GM23338 (cell line): ENCODE measurements around the gene PIF1. TPM values are rescaled to one million over a fixed set of nuclear protein-coding genes. Genes with fewer than 3 reads are reported as not detected.

Experiments used
- ATAC-seq: fragments of 200-7000 bp; cut with Tn5 transposase; 3 replicates; pipeline ENCODE4 v1.9.1; 2020
- DNase-seq: peaks from one replicate; pipeline ENCODE4 v3.0.0-alpha.2; 2015; ENCODE audit warnings: low spot score
- H2AFZ ChIP-seq: fragments of 200-600 bp; sonication (generic); 2 replicates; pipeline ENCODE4 v1.8.0; 2016; ENCODE audit warnings: antibody characterized with exemption, mild to moderate bottlenecking, moderate library complexity
- H3F3A ChIP-seq: fragments of 200-600 bp; sonication (generic); replicated peaks from 2 replicates; pipeline ENCODE4 v1.8.0; 2017; ENCODE audit warnings: antibody characterized with exemption, mixed run types, low read depth
- H3K27ac ChIP-seq: fragments of 200-600 bp; sonication (generic); 2 replicates; pipeline ENCODE4 v1.6.1; 2016; ENCODE audit warnings: low read depth
- H3K27me3 ChIP-seq: fragments of 200-600 bp; sonication (generic); 2 replicates; pipeline ENCODE4 v1.8.0; 2016; ENCODE audit warnings: mild to moderate bottlenecking, mixed run types, moderate library complexity; ENCODE audit not compliant: insufficient read depth
- H3K36me3 ChIP-seq: fragments of 200-600 bp; sonication (generic); 2 replicates; pipeline ENCODE4 v1.8.0; 2016; ENCODE audit warnings: mild to moderate bottlenecking; ENCODE audit not compliant: insufficient read depth
- H3K4me1 ChIP-seq: fragments of 200-600 bp; sonication (generic); 2 replicates; pipeline ENCODE4 v1.8.0; 2016; ENCODE audit warnings: mild to moderate bottlenecking, moderate library complexity; ENCODE audit not compliant: insufficient read depth
- H3K4me2 ChIP-seq: fragments of 200-600 bp; sonication (generic); 2 replicates; pipeline ENCODE4 v1.7.1; 2017; ENCODE audit warnings: mixed run types
- H3K4me3 ChIP-seq: fragments of 200-600 bp; sonication (generic); 2 replicates; pipeline ENCODE4 v1.6.1; 2016; ENCODE audit warnings: mixed run types
- H3K79me2 ChIP-seq: fragments of 200-600 bp; sonication (generic); replicated peaks from 2 replicates; pipeline ENCODE4 v1.8.0; 2017; ENCODE audit warnings: mild to moderate bottlenecking; ENCODE audit not compliant: insufficient read depth
- H3K9me2 ChIP-seq: fragments of 200-600 bp; sonication (generic); 2 replicates; pipeline ENCODE4 v1.8.0; 2017; ENCODE audit not compliant: insufficient read depth
- H4K20me1 ChIP-seq: fragments of 200-600 bp; sonication (generic); replicated peaks from 2 replicates; pipeline ENCODE4 v1.8.0; 2017; ENCODE audit warnings: mild to moderate bottlenecking; ENCODE audit not compliant: insufficient read depth
- H3K27ac Mint-ChIP-seq: 2 replicates; pipeline ENCODE4 v1.8.0; 2020; ENCODE audit warnings: inconsistent platforms, mild to moderate bottlenecking, moderate library complexity, mixed read lengths
- H3K27me3 Mint-ChIP-seq: 3 replicates; pipeline ENCODE4 v1.8.0; 2022; ENCODE audit warnings: low read depth, mild to moderate bottlenecking, moderate library complexity, mixed read lengths, inconsistent platforms; ENCODE audit not compliant: insufficient read depth, poor library complexity
- H3K36me3 Mint-ChIP-seq: 3 replicates; pipeline ENCODE4 v1.8.0; 2021; ENCODE audit warnings: low read depth, mild to moderate bottlenecking, inconsistent platforms, moderate library complexity, mixed read lengths
- H3K4me1 Mint-ChIP-seq: 3 replicates; pipeline ENCODE4 v1.8.0; 2020; ENCODE audit warnings: mild to moderate bottlenecking, inconsistent platforms, mixed read lengths
- H3K4me3 Mint-ChIP-seq: 3 replicates; pipeline ENCODE4 v1.8.0; 2021; ENCODE audit warnings: moderate library complexity, mild to moderate bottlenecking, inconsistent platforms, mixed read lengths
- H3K9me3 Mint-ChIP-seq: 3 replicates; pipeline ENCODE4 v1.8.0; 2020; ENCODE audit warnings: moderate library complexity, mild to moderate bottlenecking, inconsistent platforms, mixed read lengths
- CTCF ChIP-seq, 2 experiments: fragments of 200-600 bp in 1 of 2; sonication (generic) in 1 of 2; conservative IDR thresholded peaks; 2 replicates each; pipeline versions ENCODE4 v1.5.1 to v1.6.1; 2016 to 2017; ENCODE audit warnings: antibody characterized with exemption in 2 of 2, low read depth in 2 of 2, mild to moderate bottlenecking in 2 of 2, moderate library complexity in 1 of 2
- EZH2 ChIP-seq: fragments of 200-600 bp; sonication (generic); IDR thresholded peaks from one replicate; pipeline ENCODE4 v1.8.0; 2017; ENCODE audit warnings: antibody characterized with exemption, mild to moderate bottlenecking, low read depth; ENCODE audit not compliant: unreplicated experiment
- JUNB ChIP-seq: IDR thresholded peaks from one replicate; pipeline ENCODE4 v1.6.1; 2016; ENCODE audit warnings: antibody characterized with exemption; ENCODE audit not compliant: unreplicated experiment
- NANOG ChIP-seq: IDR thresholded peaks from 2 replicates; pipeline ENCODE4 v1.6.1; 2016; ENCODE audit warnings: antibody characterized with exemption, borderline replicate concordance
- POLR2AphosphoS5 ChIP-seq: IDR thresholded peaks from 2 replicates; pipeline ENCODE4 v1.6.1; 2016; ENCODE audit warnings: antibody characterized with exemption, low read depth
- STAT1 ChIP-seq: IDR thresholded peaks from one replicate; pipeline ENCODE4 v1.6.1; 2016; ENCODE audit warnings: antibody characterized with exemption; ENCODE audit not compliant: unreplicated experiment
- ZNF462 ChIP-seq: fragments of 250-450 bp; sonication (Bioruptor Pico); IDR thresholded peaks from 2 replicates; pipeline ENCODE4 v1.5.0; 2020; ENCODE audit warnings: mild to moderate bottlenecking, moderate library complexity
- polyA plus RNA-seq: library from polyadenylated mRNA; unstranded; fragments of >200 nt; fragmentation: Nextera tagmentation; extraction: Ambion mirVana; gene quantifications from 2 replicates; pipeline ENCODE4 v1.2.1, GENCODE V29; 2016
- total RNA-seq: library from RNA; depleted of rRNA; stranded (reverse); fragments of >200 nt; shearing (Covaris generic); gene quantifications from 2 replicates; pipeline ENCODE4 v1.2.3, GENCODE V29; 2014

PIF1 gene
- total and polyA plus RNA-seq, 2 experiments from 2014 or later = 116 to 200 TPM

- peaks cover 41% of the 10 kb centered on the region for H3K27me3 Mint-ChIP-seq
- H3K4me3 Mint-ChIP-seq = peak overlapping the region; percentile 65
- TF ChIP-seq CTCF (conservative IDR thresholded peaks at IDR 0.05; ENCODE audit: low read depth in 2 of 2) = peak; percentile 98 to 100
- no peak for TF ChIP-seq JUNB
- H3K27me3 ChIP-seq = no peaks in the 10 kb centered on the region
- H2AFZ ChIP-seq = no peak overlapping the region
- peaks cover 22% of the 10 kb centered on the region for H3F3A ChIP-seq
- H3K36me3 ChIP-seq = no peaks in the 10 kb centered on the region
- peaks cover 52% of the 10 kb centered on the region for H3K4me1 ChIP-seq
- H3K4me1 Mint-ChIP-seq = peaks cover 76% of the 10 kb centered on the region
- H3K36me3 Mint-ChIP-seq = peaks cover 9% of the 10 kb centered on the region; the same call in 2 of the 3 replicates
- ATAC-seq (peak; percentile 22), DNase-seq (peak; percentile 97)
- H3K4me3 ChIP-seq = peak overlapping the region; percentile 54
- H3K9me2 ChIP-seq = no peaks in the 10 kb centered on the region
- no peaks in the 10 kb centered on the region for H3K9me3 Mint-ChIP-seq
- peak overlapping the region; percentile 97 for H3K27ac Mint-ChIP-seq
- peak overlapping the region; percentile 72 for H3K4me2 ChIP-seq
- H3K79me2 ChIP-seq = 0 out of 2 replicates have a peak, but pooled peaks cover 5% of the 10 kb centered on the region
- H4K20me1 ChIP-seq = no peaks in the 10 kb centered on the region
- H3K27ac ChIP-seq = peak overlapping the region; percentile 100
Observed at GRCh38 chr15:64809649-64810496, 15.6 kb downstream of the PIF1 start.

- peaks cover 38% of the 10 kb centered on the region for H3K27me3 Mint-ChIP-seq
- Histone ChIP-seq H3K4me2 (peak overlapping the region; percentile 72), H3K4me3 (peak overlapping the region; percentile 54), H3K9me2 (no peaks in the 10 kb centered on the region), H3K27me3 (no peaks in the 10 kb centered on the region), H3K79me2 (0 out of 2 replicates have a peak, but pooled peaks cover 2% of the 10 kb centered on the region), H4K20me1 (no peaks in the 10 kb centered on the region), H3F3A (peaks cover 20% of the 10 kb centered on the region), H3K36me3 (no peaks in the 10 kb centered on the region), H2AFZ (no peak overlapping the region), H3K27ac (peak overlapping the region; percentile 100), H3K4me1 (peaks cover 48% of the 10 kb centered on the region)
- ATAC-seq (peak; percentile 24), DNase-seq (peak; percentile 91)
- peaks cover 5% of the 10 kb centered on the region; the same call in 1 of the 3 replicates for H3K36me3 Mint-ChIP-seq
- H3K4me3 Mint-ChIP-seq = peak overlapping the region; percentile 70
- peak overlapping the region; percentile 97 for H3K27ac Mint-ChIP-seq
- peaks cover 73% of the 10 kb centered on the region for H3K4me1 Mint-ChIP-seq
- no peaks in the 10 kb centered on the region for H3K9me3 Mint-ChIP-seq
- no peak for TF ChIP-seq EZH2
- TF ChIP-seq NANOG = peak; percentile 93
- no peak for TF ChIP-seq ZNF462 (CRISPR knock-in tag)
- no peak for TF ChIP-seq STAT1
- TF ChIP-seq POLR2AphosphoS5 = peak; percentile 58
- no peak for TF ChIP-seq CTCF (conservative IDR thresholded peaks at IDR 0.05; ENCODE audit: low read depth in 2 of 2)
Observed at GRCh38 chr15:64808785-64809453, 16.5 kb downstream of the PIF1 start.
